Endothelial cell of umbilical vein (primary cell): ENCODE results near the gene CST3. TPM values are rescaled to one million over a fixed set of nuclear protein-coding genes. Genes with fewer than 3 reads are reported as not detected.

Source experiments
- BruUV-seq: library from RNA; stranded (reverse); fragments of 400-500 nt; replicated peaks from 2 replicates; lab custom pipeline; 2021; lab: Mats Ljungman, UMichigan
- CTCF ChIA-PET: fragments of 300-600, 350-600 bp; sonication (Branson Sonifier 250); formaldehyde crosslinking; loops from one replicate; lab custom pipeline; 2021; ENCODE audit warnings: antibody characterized with exemption, inconsistent platforms; lab: Charles Lee
- POLR2A ChIA-PET: fragments of 300-600, 350-600 bp; sonication (Branson Sonifier 250); formaldehyde crosslinking; loops from one replicate; lab custom pipeline; 2021; ENCODE audit warnings: antibody characterized with exemption, inconsistent platforms; lab: Charles Lee
- DNase-seq: peaks from one replicate; pipeline ENCODE4 v3.0.0-alpha.2; 2011; ENCODE audit warnings: low read depth, low spot score
- FAIRE-seq: peaks from 2 replicates; lab custom pipeline; 2011; peaks lifted over from hg19 to GRCh38; lab: Jason Lieb, UNC
- H2AFZ ChIP-seq: 2 replicates; pipeline ENCODE4 v1.6.0; 2012; ENCODE audit warnings: low read depth, low read length, control low read depth, inconsistent platforms
- H3K27ac ChIP-seq: 2 replicates; pipeline ENCODE4 v1.5.1; 2011; ENCODE audit warnings: low read depth, mild to moderate bottlenecking, control low read depth, low read length, moderate library complexity; ENCODE audit not compliant: insufficient read depth
- H3K27me3 ChIP-seq, 2 experiments: 2 replicates each; pipeline versions ENCODE4 v1.6.0 to v1.6.1; 2011; ENCODE audit warnings: low read length in 2 of 2, mixed read lengths in 1 of 2; ENCODE audit not compliant: control insufficient read depth in 2 of 2, insufficient read depth in 2 of 2
- H3K36me3 ChIP-seq, 2 experiments: 2 replicates in 1 of 2; 3 replicates in 1 of 2; pipeline ENCODE4 v1.5.1; 2011; ENCODE audit warnings: low read length in 2 of 2, mild to moderate bottlenecking in 1 of 2, moderate library complexity in 1 of 2; ENCODE audit not compliant: control insufficient read depth in 2 of 2, insufficient read depth in 2 of 2; ENCODE audit errors: extremely low read depth in 1 of 2
- H3K4me1 ChIP-seq: 3 replicates; pipeline ENCODE4 v1.5.1; 2011; ENCODE audit warnings: mild to moderate bottlenecking, low read length; ENCODE audit not compliant: control insufficient read depth, insufficient read depth; ENCODE audit errors: extremely low read depth
- H3K4me2 ChIP-seq: 2 replicates; pipeline ENCODE4 v1.6.1; 2011; ENCODE audit warnings: low read length, control low read depth, mixed read lengths; ENCODE audit not compliant: insufficient read depth
- H3K4me3 ChIP-seq, 3 experiments: fragments of 200-600 bp in 1 of 3; sonication (generic), shearing (Covaris generic) in 1 of 3; replicated peaks in 1 of 3; 2 replicates each; pipeline ENCODE4 v1.5.1; 2011 to 2016; ENCODE audit warnings: control low read depth in 3 of 3, low read length in 3 of 3, mild to moderate bottlenecking in 2 of 3, inconsistent platforms in 1 of 3, low read depth in 1 of 3, moderate library complexity in 1 of 3; ENCODE audit not compliant: insufficient read depth in 1 of 3
- H3K79me2 ChIP-seq: 2 replicates; pipeline ENCODE4 v1.6.0; 2012; ENCODE audit warnings: low read length, inconsistent platforms; ENCODE audit not compliant: control insufficient read depth, insufficient read depth
- H3K9ac ChIP-seq: replicated peaks from 2 replicates; pipeline ENCODE3; 2011; ENCODE audit warnings: low read length, control low read depth; ENCODE audit not compliant: insufficient read depth; ENCODE audit errors: extremely low read depth
- H3K9me1 ChIP-seq: replicated peaks from 3 replicates; pipeline ENCODE4 v1.6.0; 2011; ENCODE audit warnings: mild to moderate bottlenecking, low read length; ENCODE audit not compliant: control insufficient read depth, insufficient read depth; ENCODE audit errors: extremely low read depth
- H3K9me3 ChIP-seq: replicated peaks from 2 replicates; pipeline ENCODE4 v1.5.1; 2012; ENCODE audit warnings: low read length, inconsistent platforms; ENCODE audit not compliant: control insufficient read depth, insufficient read depth
- H4K20me1 ChIP-seq: replicated peaks from 2 replicates; pipeline ENCODE3; 2011; ENCODE audit warnings: mild to moderate bottlenecking, low read length; ENCODE audit not compliant: control insufficient read depth, insufficient read depth; ENCODE audit errors: extremely low read depth
- CTCF ChIP-seq, 2 donors: IDR thresholded peaks; 1 replicate in 1 of 2; 2 replicates in 1 of 2; pipeline ENCODE4 v1.5.1; 2011; ENCODE audit warnings: low read length in 2 of 2, mild to moderate bottlenecking in 2 of 2, moderate library complexity in 2 of 2, control low read depth in 1 of 2, inconsistent platforms in 1 of 2, low read depth in 1 of 2; ENCODE audit not compliant: insufficient read depth in 1 of 2; ENCODE audit errors: extremely low read depth in 1 of 2
- EZH2 ChIP-seq: IDR thresholded peaks from 2 replicates; pipeline ENCODE4 v1.6.1; 2012; ENCODE audit warnings: borderline replicate concordance, low read depth, mild to moderate bottlenecking, moderate library complexity, low read length, inconsistent platforms; ENCODE audit not compliant: severe bottlenecking
- FOS ChIP-seq: IDR thresholded peaks from 2 replicates; pipeline ENCODE4 v1.6.1; 2011; ENCODE audit warnings: mild to moderate bottlenecking, low read length, moderate library complexity, borderline replicate concordance; ENCODE audit not compliant: insufficient read depth
- GATA2 ChIP-seq: IDR thresholded peaks from 2 replicates; pipeline ENCODE4 v1.7.0; 2011; ENCODE audit warnings: low read depth, mild to moderate bottlenecking, moderate library complexity, mixed read lengths, low read length; ENCODE audit not compliant: insufficient read length, insufficient read depth
- JUN ChIP-seq: IDR thresholded peaks from 2 replicates; pipeline ENCODE4 v1.6.1; 2011; ENCODE audit warnings: borderline replicate concordance, low read depth; ENCODE audit not compliant: insufficient read length, insufficient read depth
- MAX ChIP-seq: IDR thresholded peaks from 2 replicates; pipeline ENCODE4 v1.6.1; 2011; ENCODE audit not compliant: insufficient read depth, insufficient read length
- MYC ChIP-seq: IDR thresholded peaks from one replicate; pipeline ENCODE4 v1.6.1; 2011; ENCODE audit warnings: mild to moderate bottlenecking, low read depth, low read length
- POLR2A ChIP-seq: IDR thresholded peaks from 2 replicates; pipeline ENCODE4 v1.6.1; 2012; ENCODE audit warnings: low read depth, mild to moderate bottlenecking, control low read depth, low read length
- POLR2AphosphoS5 ChIP-seq: IDR thresholded peaks from 2 replicates; pipeline ENCODE4 v1.6.1; 2012; ENCODE audit warnings: low read depth, mild to moderate bottlenecking, control low read depth, low read length, moderate library complexity; ENCODE audit not compliant: insufficient read depth
- dilution Hi-C: fragments of 300-500 bp; cut with MboI; formaldehyde crosslinking; loops from one replicate; pipeline ENCODE4 v1.15.0; 2019; ENCODE audit warnings: low sequenced_read_pairs; ENCODE audit not compliant: extremely low pct_ligation_motif_present
- intact Hi-C: fragments of 100-400 bp; cut with micrococcal nuclease; formaldehyde crosslinking; loops from one replicate; pipeline ENCODE4 v1.10.0; 2022
- polyA plus RNA-seq, 4 experiments: library from polyadenylated mRNA; depleted of rRNA in 3 of 4; stranded (reverse) in 3 of 4; unstranded in 1 of 4; fragments of >200 nt; gene quantifications; 2 replicates each; pipeline versions ENCODE4 v1.2.1 to v1.2.3, GENCODE V29; 2011 to 2012; ENCODE audit warnings: missing spikeins in 1 of 4
- total RNA-seq: library from RNA; stranded (reverse); gene quantifications from 2 replicates; pipeline ENCODE4 v1.2.3, GENCODE V29; 2021

CST3 gene
- total and polyA plus RNA-seq, 2 donors (not counting 3 experiments of a cell fraction or from before 2014, with no cell fraction given) = 251 to 479 TPM

GRCh38 chr20:23640018-23640601, 2.4 kb upstream of the CST3 start:
- no peak overlapping the region for H3K27ac ChIP-seq
- BruUV-seq = no TSS peak
- no peak overlapping the region for H3K4me3 ChIP-seq
- no peak overlapping the region for H2AFZ ChIP-seq
- dilution Hi-C loops (no loop called here), intact Hi-C loops (no loop called here)
- no peaks in the 10 kb centered on the region for H3K36me3 ChIP-seq
- no peak overlapping the region for H3K4me2 ChIP-seq
- peaks cover 25% of the 10 kb centered on the region for H3K4me1 ChIP-seq
- peaks cover 25% of the 10 kb centered on the region for H3K79me2 ChIP-seq
- no peaks in the 10 kb centered on the region for H4K20me1 ChIP-seq
- DNase-seq = no peak
- ChIA-PET POLR2A (no interaction called here), CTCF (no interaction called here)
- no peak for FAIRE-seq
- H3K9me3 ChIP-seq = no peaks in the 10 kb centered on the region
- no peaks in the 10 kb centered on the region for H3K27me3 ChIP-seq
- H3K9ac ChIP-seq = no peak overlapping the region
- no peak for TF ChIP-seq POLR2A
- TF ChIP-seq CTCF (IDR thresholded peaks at IDR 0.05; ENCODE audit: extremely low read depth in 1 of 2, insufficient read depth in 1 of 2, low read depth in 1 of 2, low read length in 2 of 2) = no peak
- TF ChIP-seq MAX = no peak
- no peak for TF ChIP-seq MYC
- TF ChIP-seq FOS = no peak
- no peak for TF ChIP-seq GATA2
- no peak for TF ChIP-seq POLR2AphosphoS5
- no peak for TF ChIP-seq EZH2
- TF ChIP-seq JUN = no peak
- H3K9me1 ChIP-seq = no peaks in the 10 kb centered on the region
